Prostate gland (tissue), 2 donors: ENCODE measurements around the gene EPHA7. TPM values are rescaled to one million over a fixed set of nuclear protein-coding genes. Genes with fewer than 3 reads are reported as not detected.

Source experiments
- DNase-seq: peaks from one replicate; pipeline ENCODE4 v3.0.0-alpha.2; 2019; ENCODE audit warnings: low spot score
- H3K27ac ChIP-seq, 2 donors: fragments of 200-600 bp; sonication (generic); 2 replicates each; pipeline ENCODE4 v1.5.1; 2017 to 2019
- H3K27me3 ChIP-seq: fragments of 200-600 bp; sonication (generic); replicated peaks from 2 replicates; pipeline ENCODE4 v1.5.1; 2019; ENCODE audit not compliant: insufficient read depth
- H3K36me3 ChIP-seq, 2 donors: fragments of 200-600 bp; sonication (generic); 1 replicate in 1 of 2; 2 replicates in 1 of 2; pipeline versions ENCODE4 v1.5.1 to v1.8.1; 2017 to 2019
- H3K4me1 ChIP-seq: fragments of 200-600 bp; sonication (generic); replicated peaks from 2 replicates; pipeline ENCODE4 v1.5.1; 2019
- H3K4me3 ChIP-seq, 2 donors: fragments of 200-600 bp; sonication (generic); 2 replicates each; pipeline ENCODE4 v1.5.1; 2017 to 2019
- H3K9me3 ChIP-seq: fragments of 200-600 bp; sonication (generic); 2 replicates; pipeline ENCODE4 v1.5.1; 2017
- POLR2A ChIP-seq: fragments of 450-650 bp; IDR thresholded peaks from one replicate; pipeline ENCODE4 v1.6.1; 2016; ENCODE audit warnings: antibody characterized with exemption, mild to moderate bottlenecking
- POLR2AphosphoS5 ChIP-seq: sonication (generic); formaldehyde crosslinking; IDR thresholded peaks from one replicate; pipeline ENCODE4 v1.6.1; 2017; ENCODE audit warnings: antibody characterized with exemption
- WGBS: methylation state at CpG from one replicate; pipeline ENCODE4 v1.1.5; 2018; 5-methylcytosine and 5-hydroxymethylcytosine counted together
- intact Hi-C: fragments of 100-400 bp; cut with DNase I; formaldehyde crosslinking; loops from one replicate; pipeline ENCODE4 v1.14.2; 2022
- total RNA-seq, 2 donors: library from RNA; depleted of rRNA; stranded (reverse); fragments of >200 nt; gene quantifications; one replicate each; pipeline ENCODE4 v1.1.0, GENCODE V29; 2016
- TF ChIP-seq, protein P1 (sequence below), 4 experiments: fragments of 200-600 bp in 2 of 4; fragments of 450-650 bp in 2 of 4; sonication (generic) in 2 of 4; IDR thresholded peaks; 1 replicate in 3 of 4; 2 replicates in 1 of 4; pipeline ENCODE4 v1.5.1; 2016 to 2019; ENCODE audit warnings: antibody characterized with exemption in 4 of 4, mild to moderate bottlenecking in 2 of 4, moderate library complexity in 2 of 4

The EPHA7 gene
- total RNA-seq, 2 donors from 2014 or later = 5.9 to 8.7 TPM

DNA sequence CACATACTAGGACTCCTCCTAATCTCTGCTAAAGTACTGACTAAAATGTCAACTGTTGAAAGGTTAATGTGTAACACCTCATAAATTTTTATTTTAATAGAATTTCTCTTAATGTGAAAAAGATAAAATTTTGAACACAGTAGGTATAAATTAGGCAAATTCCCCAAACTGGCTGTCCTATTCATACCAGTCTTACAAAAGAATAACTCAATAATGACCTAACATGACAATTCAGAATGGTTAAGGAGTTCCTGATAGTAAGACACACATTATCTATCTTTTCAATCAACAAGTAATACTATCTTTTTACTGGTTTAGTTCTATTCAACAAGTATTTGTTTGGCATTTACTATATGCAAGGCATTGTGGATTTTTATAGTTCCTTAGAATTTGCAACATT lies 141.1 kb downstream of the EPHA7 start:
- no peak for DNase-seq
- no peaks in the 10 kb centered on the region for H3K27me3 ChIP-seq
- H3K27ac ChIP-seq = no peak overlapping the region
- no peak overlapping the region for H3K4me3 ChIP-seq
- H3K36me3 ChIP-seq = no peaks in the 10 kb centered on the region
- TF ChIP-seq POLR2AphosphoS5 (no peak), POLR2A (no peak)
- TF ChIP-seq, protein P1, sequence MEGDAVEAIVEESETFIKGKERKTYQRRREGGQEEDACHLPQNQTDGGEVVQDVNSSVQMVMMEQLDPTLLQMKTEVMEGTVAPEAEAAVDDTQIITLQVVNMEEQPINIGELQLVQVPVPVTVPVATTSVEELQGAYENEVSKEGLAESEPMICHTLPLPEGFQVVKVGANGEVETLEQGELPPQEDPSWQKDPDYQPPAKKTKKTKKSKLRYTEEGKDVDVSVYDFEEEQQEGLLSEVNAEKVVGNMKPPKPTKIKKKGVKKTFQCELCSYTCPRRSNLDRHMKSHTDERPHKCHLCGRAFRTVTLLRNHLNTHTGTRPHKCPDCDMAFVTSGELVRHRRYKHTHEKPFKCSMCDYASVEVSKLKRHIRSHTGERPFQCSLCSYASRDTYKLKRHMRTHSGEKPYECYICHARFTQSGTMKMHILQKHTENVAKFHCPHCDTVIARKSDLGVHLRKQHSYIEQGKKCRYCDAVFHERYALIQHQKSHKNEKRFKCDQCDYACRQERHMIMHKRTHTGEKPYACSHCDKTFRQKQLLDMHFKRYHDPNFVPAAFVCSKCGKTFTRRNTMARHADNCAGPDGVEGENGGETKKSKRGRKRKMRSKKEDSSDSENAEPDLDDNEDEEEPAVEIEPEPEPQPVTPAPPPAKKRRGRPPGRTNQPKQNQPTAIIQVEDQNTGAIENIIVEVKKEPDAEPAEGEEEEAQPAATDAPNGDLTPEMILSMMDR (IDR thresholded peaks at IDR 0.05) = no peak
- H3K9me3 ChIP-seq = no peaks in the 10 kb centered on the region
- intact Hi-C loops = no loop called here
- H3K4me1 ChIP-seq = no peaks in the 10 kb centered on the region

DNA sequence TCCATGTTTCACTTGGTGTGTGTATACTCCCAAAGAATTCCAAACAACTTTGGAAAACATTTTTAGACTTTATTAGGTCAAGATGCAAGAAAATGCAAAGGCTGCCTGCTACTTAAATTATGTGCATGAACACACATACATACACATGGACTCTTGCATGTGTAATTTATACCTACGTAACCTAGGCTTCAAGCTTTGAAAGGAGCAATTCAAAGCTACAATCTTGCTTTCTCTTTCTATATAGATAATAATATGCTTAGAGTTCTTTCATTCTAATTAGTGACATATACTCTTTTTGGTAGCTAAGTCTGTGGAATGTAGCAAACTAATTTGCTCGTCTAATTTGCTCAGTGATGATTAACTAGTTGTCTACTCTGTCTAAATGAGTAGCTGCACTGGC lies 146.5 kb downstream of the EPHA7 start:
- Histone ChIP-seq H3K27ac (no peak overlapping the region), H3K36me3 (no peaks in the 10 kb centered on the region), H3K4me1 (no peaks in the 10 kb centered on the region), H3K4me3 (no peak overlapping the region), H3K9me3 (no peaks in the 10 kb centered on the region), H3K27me3 (no peaks in the 10 kb centered on the region)
- intact Hi-C loops = no loop called here
- DNase-seq = no peak
- WGBS = 83% methylated on average over 2 of the region's 2 CpGs
- TF ChIP-seq POLR2AphosphoS5 (no peak), POLR2A (no peak)
- TF ChIP-seq, protein P1 (IDR thresholded peaks at IDR 0.05) = no peak

DNA sequence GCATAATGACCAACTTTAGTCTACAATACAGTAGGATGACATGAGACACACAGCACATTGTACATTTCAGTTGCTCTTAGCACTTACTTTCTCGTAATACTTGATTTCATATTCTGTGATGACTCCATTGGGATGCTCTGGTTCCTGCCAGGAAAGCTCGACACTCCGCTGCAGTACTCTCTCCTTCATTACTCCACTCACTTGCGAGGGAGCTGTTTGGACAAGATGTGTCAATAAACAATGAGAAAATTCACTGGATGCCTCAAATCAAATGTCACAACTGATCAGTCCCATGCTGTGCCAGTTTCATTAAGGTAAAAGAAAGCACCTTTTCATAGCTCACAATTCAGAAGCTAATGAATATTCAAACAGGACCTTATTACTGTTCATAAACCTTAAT lies 147.1 kb downstream of the EPHA7 start:
- Histone ChIP-seq H3K4me3 (no peak overlapping the region), H3K27ac (no peak overlapping the region), H3K36me3 (no peaks in the 10 kb centered on the region), H3K27me3 (no peaks in the 10 kb centered on the region), H3K9me3 (no peaks in the 10 kb centered on the region), H3K4me1 (no peaks in the 10 kb centered on the region)
- TF ChIP-seq POLR2A (no peak), POLR2AphosphoS5 (no peak)
- TF ChIP-seq, protein P1 (IDR thresholded peaks at IDR 0.05) = no peak
- intact Hi-C loops = no loop called here
- 88% methylated on average over 4 of the region's 4 CpGs for WGBS
- no peak for DNase-seq

DNA sequence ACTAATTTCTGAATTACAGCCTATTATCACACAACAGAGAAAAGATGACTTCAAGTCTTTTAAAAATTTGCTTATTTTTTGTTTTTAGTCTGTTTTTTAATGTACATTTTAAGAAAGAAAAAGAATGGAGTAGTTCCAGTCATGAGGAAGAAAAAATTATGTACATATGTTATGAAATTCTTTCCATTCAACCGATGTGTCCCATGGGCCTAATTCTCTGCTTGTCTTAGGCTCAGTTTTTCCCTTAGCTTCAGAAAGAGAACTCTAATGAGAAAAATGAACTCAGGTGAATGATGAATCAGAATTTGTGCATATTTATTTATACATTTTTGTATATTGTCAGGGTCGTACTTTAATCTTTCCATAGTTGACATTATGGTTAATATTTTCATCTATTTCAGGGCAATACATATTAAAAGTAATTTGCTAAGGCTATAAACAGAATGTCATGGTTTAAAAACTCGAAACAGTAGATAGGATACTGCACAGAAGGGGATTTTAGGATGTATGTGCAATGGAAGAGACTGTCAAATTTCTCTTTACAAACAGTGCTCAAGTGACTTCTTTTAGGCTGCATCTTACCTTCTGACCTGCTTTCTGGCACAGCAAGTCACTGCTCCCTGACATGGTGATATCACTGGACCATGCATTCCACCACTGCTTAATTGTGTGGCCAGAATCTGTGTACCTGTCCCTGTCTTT lies 153.1 kb downstream of the EPHA7 start:
- Histone ChIP-seq H3K27me3 (no peaks in the 10 kb centered on the region), H3K4me3 (no peak overlapping the region), H3K27ac (no peak overlapping the region), H3K9me3 (no peaks in the 10 kb centered on the region), H3K4me1 (no peaks in the 10 kb centered on the region), H3K36me3 (no peaks in the 10 kb centered on the region)
- no peak for DNase-seq
- TF ChIP-seq POLR2A (no peak), POLR2AphosphoS5 (no peak)
- TF ChIP-seq, protein P1 (IDR thresholded peaks at IDR 0.05) = no peak
- intact Hi-C loops = no loop called here
- 84% methylated on average over 3 of the region's 3 CpGs for WGBS

DNA sequence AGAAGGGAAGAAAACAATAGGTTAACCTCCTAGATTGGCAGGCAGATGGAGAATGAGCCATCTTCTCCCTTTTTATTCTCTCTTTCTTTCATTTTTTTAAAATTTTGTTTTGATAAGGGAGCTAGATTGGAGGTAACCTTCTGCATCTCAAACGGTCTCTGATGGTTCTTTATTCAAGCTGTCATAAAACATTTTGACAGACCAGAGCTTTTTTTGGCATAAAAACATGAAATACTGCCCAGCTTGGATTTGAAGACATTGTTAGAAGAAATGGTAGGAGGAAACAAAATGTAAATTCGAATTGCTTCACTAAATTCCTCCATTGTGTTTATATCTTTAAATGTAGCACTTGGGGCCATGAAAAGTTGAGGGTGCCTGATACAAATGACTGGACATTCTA lies 158.5 kb downstream of the EPHA7 start:
- WGBS = 43% methylated on average over 2 of the region's 2 CpGs
- intact Hi-C loops = no loop called here
- Histone ChIP-seq H3K27ac (no peak overlapping the region), H3K36me3 (no peaks in the 10 kb centered on the region), H3K4me1 (no peaks in the 10 kb centered on the region), H3K9me3 (no peaks in the 10 kb centered on the region), H3K27me3 (no peaks in the 10 kb centered on the region), H3K4me3 (no peak overlapping the region)
- TF ChIP-seq, protein P1 (IDR thresholded peaks at IDR 0.05) = no peak
- TF ChIP-seq POLR2AphosphoS5 (no peak), POLR2A (no peak)
- DNase-seq = no peak
